ENCODE results near the gene JARID2.

The JARID2 gene

DNA sequence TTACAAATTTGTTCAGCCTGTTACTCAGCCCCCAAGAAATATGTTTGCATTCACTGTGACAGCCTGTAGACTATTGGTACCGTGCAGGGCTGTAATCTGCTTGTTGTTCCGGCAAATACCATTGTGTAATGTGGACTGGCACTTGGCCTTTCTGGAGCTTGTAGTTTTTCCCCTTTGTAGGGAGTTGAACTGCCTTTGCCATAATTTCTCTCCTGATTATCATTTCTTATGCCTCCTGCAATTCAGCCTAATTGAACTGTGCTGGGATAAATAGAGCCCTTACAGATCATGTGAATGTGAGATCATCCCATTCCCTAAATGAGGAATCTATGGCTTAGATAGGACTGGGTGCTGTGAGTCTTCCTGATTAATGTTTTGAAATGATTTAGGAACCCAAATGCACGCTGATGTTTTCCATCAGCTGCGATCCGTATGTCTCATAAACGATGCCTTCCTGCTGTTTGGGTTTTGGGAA lies 185.1 kb downstream of the JARID2 start:
- Histone ChIP-seq H3K27me3 (ENCODE audit: insufficient read depth, low read length) (no peaks in the 10 kb centered on the region), H3K27ac (ENCODE audit: low read depth, low read length, poor library complexity, severe bottlenecking) (no peak overlapping the region), H3K4me3 (ENCODE audit: low read depth, low read length, poor library complexity, severe bottlenecking) (no peak overlapping the region), H4K20me1 (ENCODE audit: insufficient read depth, low read length) (no peaks in the 10 kb centered on the region), H3K4me1 (ENCODE audit: insufficient read depth, low read length, severe bottlenecking) (peaks cover 8% of the 10 kb centered on the region), H3K79me2 (ENCODE audit: insufficient read depth, low read length) (no peaks in the 10 kb centered on the region), H2AFZ (ENCODE audit: low read length) (no peak overlapping the region), H3K36me3 (ENCODE audit: insufficient read depth, low read length) (no peaks in the 10 kb centered on the region), H3K4me2 (ENCODE audit: low read length) (no peak overlapping the region), H3K9me3 (ENCODE audit: low read length) (no peaks in the 10 kb centered on the region), H3K9me2 (ENCODE audit: low read depth, low read length) (no peaks in the 10 kb centered on the region), H3K9ac (ENCODE audit: low read length) (no peak overlapping the region), H3F3A (ENCODE audit: insufficient read depth, low read length) (no peaks in the 10 kb centered on the region)
- no peak for TF ChIP-seq CTCF (IDR thresholded peaks at IDR 0.05; ENCODE audit: low read length)
- no peak for TF ChIP-seq EZH2 (IDR thresholded peaks at IDR 0.05; ENCODE audit: borderline replicate concordance, low read length)

- Histone ChIP-seq H3K4me1 (ENCODE audit: insufficient read depth, low read length, severe bottlenecking) (peaks cover 8% of the 10 kb centered on the region), H2AFZ (ENCODE audit: low read length) (no peak overlapping the region), H3K9me3 (ENCODE audit: low read length) (no peaks in the 10 kb centered on the region), H3K4me3 (ENCODE audit: low read depth, low read length, poor library complexity, severe bottlenecking) (no peak overlapping the region), H3K9me2 (ENCODE audit: low read depth, low read length) (no peaks in the 10 kb centered on the region), H3K9ac (ENCODE audit: low read length) (no peak overlapping the region), H3K4me2 (ENCODE audit: low read length) (no peak overlapping the region), H3K36me3 (ENCODE audit: insufficient read depth, low read length) (no peaks in the 10 kb centered on the region), H3K79me2 (ENCODE audit: insufficient read depth, low read length) (no peaks in the 10 kb centered on the region), H4K20me1 (ENCODE audit: insufficient read depth, low read length) (no peaks in the 10 kb centered on the region), H3K27me3 (ENCODE audit: insufficient read depth, low read length) (no peaks in the 10 kb centered on the region), H3K27ac (ENCODE audit: low read depth, low read length, poor library complexity, severe bottlenecking) (no peak overlapping the region), H3F3A (ENCODE audit: insufficient read depth, low read length) (no peaks in the 10 kb centered on the region)
- TF ChIP-seq EZH2 (IDR thresholded peaks at IDR 0.05; ENCODE audit: borderline replicate concordance, low read length) (no peak), CTCF (IDR thresholded peaks at IDR 0.05; ENCODE audit: low read length) (no peak)
These were observed 186.1 kb downstream of the JARID2 start for GRCh38 chr6:15431762-15432483.

DNA sequence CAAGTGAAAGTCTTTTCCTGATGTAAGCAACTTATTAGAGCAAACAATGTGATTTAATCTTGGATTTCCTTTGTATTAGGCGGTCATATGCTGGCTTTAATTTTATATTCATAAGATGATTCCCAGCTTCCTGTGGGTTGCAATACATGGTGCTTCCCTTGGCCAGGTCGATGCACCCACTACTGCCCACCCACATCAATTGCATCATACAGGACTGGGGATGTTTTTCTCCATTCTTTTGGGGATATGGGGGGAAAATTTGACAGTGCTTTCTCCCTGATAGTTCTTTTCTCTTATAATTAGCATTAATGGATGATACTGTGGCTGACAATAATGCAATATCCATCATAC lies 187.6 kb downstream of the JARID2 start:
- H3K9me2 ChIP-seq (ENCODE audit: low read depth, low read length), result no peaks in the 10 kb centered on the region
- no peak overlapping the region for H3K4me2 ChIP-seq (ENCODE audit: low read length)
- H3K4me1 ChIP-seq (ENCODE audit: insufficient read depth, low read length, severe bottlenecking), result no peaks in the 10 kb centered on the region
- no peak overlapping the region for H3K9ac ChIP-seq (ENCODE audit: low read length)
- no peak overlapping the region for H2AFZ ChIP-seq (ENCODE audit: low read length)
- H3K27ac ChIP-seq (ENCODE audit: low read depth, low read length, poor library complexity, severe bottlenecking), result no peak overlapping the region
- no peaks in the 10 kb centered on the region for H3K27me3 ChIP-seq (ENCODE audit: insufficient read depth, low read length)
- no peak for TF ChIP-seq EZH2 (IDR thresholded peaks at IDR 0.05; ENCODE audit: borderline replicate concordance, low read length)
- TF ChIP-seq CTCF (IDR thresholded peaks at IDR 0.05; ENCODE audit: low read length), result no peak
- no peaks in the 10 kb centered on the region for H3K9me3 ChIP-seq (ENCODE audit: low read length)
- H3K36me3 ChIP-seq (ENCODE audit: insufficient read depth, low read length), result no peaks in the 10 kb centered on the region
- H3K79me2 ChIP-seq (ENCODE audit: insufficient read depth, low read length), result no peaks in the 10 kb centered on the region
- H4K20me1 ChIP-seq (ENCODE audit: insufficient read depth, low read length), result no peaks in the 10 kb centered on the region
- H3K4me3 ChIP-seq (ENCODE audit: low read depth, low read length, poor library complexity, severe bottlenecking), result no peak overlapping the region
- no peaks in the 10 kb centered on the region for H3F3A ChIP-seq (ENCODE audit: insufficient read depth, low read length)

Measured in OCI-LY1 (cell line).